Measurements from ENCODE around the gene EPS8L2.
"Not testable (repeated sequence)": the region's sequence is repeated elsewhere in the genome, so short reads cannot be mapped to it uniquely, and the experiment has no call there.

EPS8L2 gene

DNA sequence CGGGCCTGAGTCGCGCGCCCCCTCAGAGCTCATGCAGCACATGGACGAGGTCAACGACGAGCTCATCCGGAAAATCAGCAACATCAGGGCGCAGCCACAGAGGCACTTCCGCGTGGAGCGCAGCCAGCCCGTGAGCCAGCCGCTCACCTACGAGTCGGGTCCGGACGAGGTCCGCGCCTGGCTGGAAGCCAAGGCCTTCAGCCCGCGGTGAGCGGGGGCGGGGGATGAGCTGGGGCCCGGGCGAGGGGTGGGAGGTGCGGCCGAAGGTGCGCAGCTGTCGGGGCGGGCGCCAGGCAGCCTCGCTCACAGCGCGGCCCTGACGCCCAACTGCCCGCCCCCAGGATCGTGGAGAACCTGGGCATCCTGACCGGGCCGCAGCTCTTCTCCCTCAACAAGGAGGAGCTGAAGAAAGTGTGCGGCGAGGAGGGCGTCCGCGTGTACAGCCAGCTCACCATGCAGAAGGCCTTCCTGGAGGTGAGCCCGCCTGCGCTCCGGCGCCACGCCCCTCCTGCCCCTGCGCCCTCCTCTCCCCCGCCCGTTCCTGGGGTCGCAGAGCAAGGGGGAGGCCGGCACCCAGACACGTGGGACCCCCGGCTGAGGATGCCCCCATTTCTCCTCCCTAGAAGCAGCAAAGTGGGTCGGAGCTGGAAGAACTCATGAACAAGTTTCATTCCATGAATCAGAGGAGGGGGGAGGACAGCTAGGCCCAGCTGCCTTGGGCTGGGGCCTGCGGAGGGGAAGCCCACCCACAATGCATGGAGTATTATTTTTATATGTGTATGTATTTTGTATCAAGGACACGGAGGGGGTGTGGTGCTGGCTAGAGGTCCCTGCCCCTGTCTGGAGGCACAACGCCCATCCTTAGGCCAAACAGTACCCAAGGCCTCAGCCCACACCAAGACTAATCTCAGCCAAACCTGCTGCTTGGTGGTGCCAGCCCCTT is 20.5 kb downstream of the EPS8L2 start:
- DNase-seq, result peak; percentile 24

DNA sequence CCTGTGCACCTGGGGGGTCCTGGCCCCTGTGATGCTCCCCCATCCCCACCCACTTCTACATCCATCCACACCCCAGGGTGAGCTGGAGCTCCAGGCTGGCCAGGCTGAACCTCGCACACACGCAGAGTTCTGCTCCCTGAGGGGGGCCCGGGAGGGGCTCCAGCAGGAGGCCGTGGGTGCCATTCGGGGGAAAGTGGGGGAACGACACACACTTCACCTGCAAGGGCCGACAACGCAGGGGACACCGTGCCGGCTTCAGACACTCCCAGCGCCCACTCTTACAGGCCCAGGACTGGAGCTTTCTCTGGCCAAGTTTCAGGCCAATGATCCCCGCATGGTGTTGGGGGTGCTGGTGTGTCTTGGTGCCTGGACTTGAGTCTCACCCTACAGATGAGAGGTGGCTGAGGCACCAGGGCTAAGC is 21.3 kb downstream of the EPS8L2 start:
- DNase-seq, result no peak

DNA sequence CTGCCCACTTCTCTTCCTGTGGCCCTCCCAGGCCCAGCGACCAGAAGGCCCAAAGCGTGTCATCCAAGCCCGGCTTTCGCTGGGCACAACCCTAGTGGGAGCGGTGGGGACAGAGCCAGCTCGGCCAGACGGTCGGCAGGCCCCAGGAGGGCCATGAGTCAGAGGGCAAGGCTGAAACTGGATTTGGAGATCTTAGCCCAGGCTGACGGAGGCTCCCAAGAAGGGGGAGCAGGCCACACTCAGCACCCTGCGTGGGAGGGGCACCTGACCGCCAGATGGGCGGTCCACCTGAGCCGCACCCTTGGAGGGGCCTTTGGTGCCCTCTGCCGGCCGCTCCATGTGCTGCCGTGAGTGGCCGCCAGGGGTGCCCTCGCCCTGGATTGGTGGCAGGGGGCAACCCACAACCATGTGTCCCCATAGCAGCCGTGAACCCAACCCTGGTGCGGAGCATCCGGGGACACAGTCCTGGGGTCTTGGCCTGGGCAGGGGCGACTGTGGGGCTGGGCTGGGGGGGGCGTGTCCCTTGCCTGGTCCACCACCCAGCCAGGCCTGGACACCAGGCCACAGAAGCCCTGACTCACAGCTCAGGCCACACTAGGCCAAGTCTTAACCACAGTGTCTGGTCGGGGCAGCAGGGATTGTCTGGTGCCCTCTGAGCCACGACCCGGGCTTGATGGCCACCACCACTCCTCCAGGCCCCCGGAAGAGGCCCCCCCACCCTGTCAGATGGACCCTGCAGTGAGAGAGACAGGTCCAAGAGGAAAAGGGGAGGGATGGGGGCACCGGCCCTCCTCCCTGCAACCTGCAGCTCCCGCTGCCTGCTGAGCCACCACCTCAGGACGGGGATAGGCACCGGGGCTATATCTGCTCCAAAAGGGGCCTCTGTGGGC is 22.1 kb downstream of the EPS8L2 start:
- peak; percentile 1 for DNase-seq

DNA sequence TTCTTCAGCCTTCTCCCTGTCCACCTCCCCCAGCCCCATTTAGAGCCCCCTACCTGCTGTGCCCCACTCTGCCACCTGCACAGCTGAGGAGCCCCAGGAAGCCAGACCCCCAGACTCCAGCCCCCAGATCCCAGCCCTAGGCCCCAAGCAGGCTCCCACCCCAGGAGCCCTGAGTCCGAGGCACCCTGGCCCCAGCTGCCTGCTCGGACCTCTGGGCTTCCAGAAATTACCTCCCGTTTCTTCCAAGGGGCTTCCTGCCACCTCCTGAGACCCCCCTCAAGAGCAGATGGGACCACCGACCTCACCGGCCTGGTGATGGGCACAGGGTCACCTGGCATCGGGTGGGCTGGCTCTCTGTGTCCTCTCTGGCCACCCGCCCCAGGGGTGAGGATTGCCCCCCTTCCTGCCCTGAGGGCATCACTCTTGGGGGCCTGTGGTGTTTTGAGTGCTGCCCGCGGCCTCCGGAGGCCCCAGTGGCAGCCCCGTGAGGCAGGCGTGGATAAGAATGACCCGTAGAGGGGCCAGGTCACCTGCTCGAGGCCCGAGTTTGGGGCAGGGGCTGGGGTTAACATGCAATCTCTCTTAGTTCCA is 23.0 kb downstream of the EPS8L2 start:
- DNase-seq, result no peak

DNA sequence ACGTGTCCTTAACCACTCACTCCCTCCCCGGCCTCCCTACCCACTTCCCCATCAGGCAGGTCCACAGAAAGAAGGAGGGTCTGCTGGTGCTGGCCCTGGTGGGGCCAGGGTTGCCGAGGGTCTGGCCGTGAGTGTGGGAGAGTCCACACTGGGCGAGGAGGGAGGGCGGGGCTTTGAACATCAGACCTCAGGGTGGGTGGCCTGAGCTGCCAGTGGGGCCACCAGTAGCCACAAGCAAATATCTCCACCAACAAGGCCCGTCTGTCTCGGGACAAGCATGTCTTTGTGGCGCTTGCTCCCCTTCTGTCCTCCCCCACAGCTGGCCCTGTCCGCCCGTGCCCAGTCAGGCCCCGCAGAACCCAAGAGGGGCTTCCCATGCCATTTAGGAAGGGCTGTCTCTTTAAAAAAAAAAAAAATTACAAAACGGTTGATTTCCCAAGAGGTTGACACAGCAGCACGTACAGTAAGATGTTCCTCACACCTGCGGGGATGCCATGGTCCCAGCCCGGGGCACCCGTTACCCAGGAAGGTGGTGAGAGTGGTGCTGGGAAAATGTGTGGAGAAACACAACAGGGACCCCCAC is 23.6 kb downstream of the EPS8L2 start:
- no peak for DNase-seq

GRCh38 chr11:733072-733471 is 27.0 kb downstream of the EPS8L2 start:
- no peak for DNase-seq

DNA sequence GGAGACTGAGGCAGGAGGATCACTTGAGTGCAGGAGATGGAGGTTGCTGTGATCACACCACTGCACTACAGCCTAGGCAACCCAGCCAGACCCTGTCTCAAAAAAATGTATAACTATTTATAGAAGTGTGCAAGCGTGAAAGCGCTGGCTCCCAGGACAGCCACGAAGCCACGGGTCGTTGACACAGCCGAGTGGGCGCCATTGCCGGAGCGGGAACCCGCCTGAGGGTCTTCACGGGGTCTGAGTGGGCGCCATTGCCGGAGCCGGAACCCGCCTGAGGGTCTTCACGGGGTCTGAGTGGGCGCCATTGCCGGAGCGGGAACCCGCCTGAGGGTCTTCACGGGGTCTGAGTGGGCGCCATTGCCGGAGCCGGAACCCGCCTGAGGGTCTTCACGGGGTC is 28.5 kb downstream of the EPS8L2 start:
- DNase-seq, result not testable (repeated sequence)

- no peak for DNase-seq
Measured at GRCh38 chr11:737366-737765, 31.3 kb downstream of the EPS8L2 start.

DNA sequence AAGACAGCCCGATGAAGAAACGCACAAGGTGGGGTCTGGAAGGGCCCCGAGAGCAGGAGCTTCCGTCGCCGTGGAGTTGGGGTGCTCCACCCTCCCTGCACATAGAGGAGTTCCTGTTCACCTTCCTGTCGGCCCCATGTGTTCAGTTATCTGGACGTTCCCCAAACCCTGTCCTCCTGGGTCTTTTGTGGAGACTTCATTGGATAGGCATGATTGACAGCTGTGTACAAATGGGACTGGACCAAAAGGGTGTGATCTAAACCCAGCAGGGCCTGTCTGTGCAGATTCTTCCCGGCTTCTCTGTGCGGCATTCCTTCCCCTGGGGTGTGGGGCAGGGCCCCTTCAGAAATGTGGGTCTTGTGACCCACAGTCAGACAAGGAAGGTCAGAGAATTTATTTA is 31.9 kb downstream of the EPS8L2 start:
- DNase-seq, result not testable (repeated sequence)

GRCh38 chr11:742156-742546 is 36.1 kb downstream of the EPS8L2 start:
- no peak for DNase-seq

DNA sequence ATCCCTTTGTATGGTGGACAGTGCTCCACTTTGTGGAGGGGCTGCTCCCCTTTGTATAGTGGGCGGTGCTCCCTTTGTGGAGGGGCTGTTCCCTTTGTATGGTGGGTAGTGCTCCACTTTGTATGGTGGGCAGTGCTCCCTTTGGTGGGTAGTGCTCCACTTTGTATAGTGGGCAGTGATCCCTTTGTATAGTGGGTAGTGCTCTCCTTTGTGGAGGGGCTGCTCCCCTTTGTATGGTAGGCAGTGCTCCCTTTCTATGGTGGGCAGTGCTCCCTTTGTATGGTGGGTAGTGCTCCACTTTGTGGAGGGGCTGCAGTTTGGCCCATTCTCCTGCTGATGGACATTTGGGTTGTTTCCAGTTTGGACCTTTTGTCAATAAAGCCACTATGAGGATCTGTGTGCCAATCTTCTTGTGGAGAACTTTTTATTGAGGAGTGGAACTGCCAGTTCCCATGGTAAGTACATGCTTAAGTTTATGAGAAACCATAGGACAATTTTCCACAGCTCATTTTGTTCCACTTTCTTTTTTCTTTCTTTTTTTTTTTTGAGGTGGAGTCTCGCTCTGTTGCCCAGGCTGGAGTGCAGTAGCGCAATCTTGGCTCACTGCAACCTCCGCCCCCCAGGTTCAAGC is 36.7 kb downstream of the EPS8L2 start:
- DNase-seq, result no peak

DNA sequence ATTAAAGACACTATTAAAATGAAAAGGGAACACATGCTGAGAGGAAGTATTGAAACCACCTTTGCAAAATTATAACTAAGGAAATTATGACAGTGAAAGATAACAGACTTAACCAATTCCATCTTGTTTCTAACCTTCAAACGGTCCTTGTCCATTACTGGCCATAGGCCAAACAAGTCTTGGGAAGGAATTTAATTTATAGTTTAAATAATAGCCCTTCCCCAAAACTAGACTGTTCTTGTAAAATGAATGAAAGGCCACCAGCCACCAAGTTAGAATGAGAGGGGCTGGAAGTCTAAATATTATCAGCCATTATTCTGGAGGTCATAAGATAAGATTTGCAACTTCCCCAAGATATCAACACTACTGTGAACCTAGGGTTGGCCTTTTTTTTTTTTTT is 39.4 kb downstream of the EPS8L2 start:
- DNase-seq, result no peak

DNA sequence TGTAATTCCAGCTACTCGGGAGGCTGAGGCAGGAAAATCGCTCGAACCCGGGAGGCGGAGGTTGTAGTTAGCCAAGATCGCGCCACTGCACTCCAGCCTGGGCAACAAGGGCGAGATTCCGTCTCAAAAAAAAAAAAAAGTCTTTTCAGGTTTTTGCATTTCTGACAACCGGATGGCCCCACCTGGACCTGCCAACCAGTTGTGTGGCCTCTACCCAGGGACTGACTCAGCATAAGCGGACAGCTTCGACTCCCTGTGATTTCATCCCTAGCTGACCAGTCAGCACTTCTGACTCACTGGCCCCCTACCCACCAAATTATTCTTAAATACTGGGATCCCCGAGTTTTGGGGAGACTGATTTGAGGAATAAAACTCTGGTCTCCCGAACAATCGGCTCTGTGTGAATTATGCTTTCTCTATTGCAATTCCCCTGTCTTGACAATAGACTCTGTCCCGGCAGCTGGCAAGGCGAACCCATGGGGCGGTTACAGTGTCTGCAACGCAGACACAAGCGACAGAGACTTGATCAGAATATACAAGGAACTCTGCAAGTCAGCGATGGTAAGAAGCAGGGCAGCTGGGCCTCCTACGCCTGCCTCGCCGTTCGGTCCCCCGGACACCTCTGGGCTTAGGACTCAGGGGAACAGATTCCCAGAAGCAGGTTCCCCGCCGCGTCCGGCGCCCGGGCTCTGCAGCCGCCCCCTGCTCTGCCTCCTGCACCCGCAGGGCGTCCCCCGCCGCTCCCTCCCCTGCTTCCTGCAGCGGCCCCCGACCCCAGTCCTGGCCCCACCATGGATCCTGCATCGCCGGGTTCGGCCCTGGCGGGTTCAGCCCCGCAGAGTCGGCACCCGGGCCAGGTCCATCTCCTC is 40.5 kb downstream of the EPS8L2 start:
- peak; percentile 1 for DNase-seq

- peak; percentile 50 for DNase-seq
Measured at GRCh38 chr11:747158-748006, 41.4 kb downstream of the EPS8L2 start, which contains the start of gene TALDO1. TALDO1 (plus strand) TSS chr11:747464; CDS start chr11:747482, 18 bp downstream.

- DNase-seq, result no peak
Measured at GRCh38 chr11:748007-748359, 42.0 kb downstream of the EPS8L2 start.

- no peak for DNase-seq
Measured at GRCh38 chr11:749731-750130, 43.7 kb downstream of the EPS8L2 start.

DNA sequence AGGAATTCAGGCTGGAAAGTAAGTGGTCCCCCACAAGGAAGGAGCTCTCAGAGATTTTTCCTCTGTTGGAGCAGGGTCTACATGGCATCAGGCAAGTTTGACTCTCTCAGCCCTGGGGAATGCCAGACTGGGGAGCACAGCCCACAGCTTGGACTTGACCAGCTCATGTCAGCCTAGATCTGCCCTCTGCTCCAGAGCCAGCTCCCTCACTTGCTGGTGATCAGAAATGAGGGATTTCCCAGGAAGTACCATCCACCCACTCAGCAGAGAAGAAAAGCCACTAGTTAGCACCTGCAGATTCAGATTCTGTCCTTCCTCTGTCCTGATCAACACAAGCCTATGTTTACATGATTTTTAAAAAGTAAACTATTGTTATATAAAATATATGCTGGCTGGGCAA is 54.2 kb downstream of the EPS8L2 start:
- no peak for DNase-seq

DNA sequence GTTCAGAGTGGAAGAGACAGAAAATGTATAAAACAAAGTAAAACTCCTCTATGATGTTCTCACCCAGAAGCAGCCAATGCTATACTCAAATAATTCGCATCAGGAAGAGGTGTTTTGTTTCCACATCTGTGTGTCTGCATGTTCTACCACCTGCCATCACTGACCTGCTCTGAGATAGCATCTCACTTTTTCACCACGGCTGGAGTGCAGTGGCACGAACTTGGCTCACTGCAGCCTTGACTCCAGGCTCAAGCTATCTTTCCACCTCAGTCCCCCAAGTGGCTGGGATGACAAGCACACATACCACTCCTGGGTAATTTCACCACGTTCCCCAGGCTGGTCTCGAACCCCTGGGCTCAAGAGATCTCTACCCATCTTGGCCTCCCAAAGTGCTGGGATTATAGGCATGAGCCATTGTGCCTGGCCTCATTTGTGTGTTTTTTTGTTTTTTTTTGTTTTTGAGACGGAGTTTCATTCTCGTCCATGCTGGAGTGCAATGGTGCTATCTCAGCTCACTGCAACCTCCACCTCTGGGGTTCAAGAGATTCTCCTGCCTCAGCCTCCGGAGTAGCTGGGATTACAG is 55.6 kb downstream of the EPS8L2 start:
- DNase-seq, result no peak

GRCh38 chr11:762421-763072 is 56.5 kb downstream of the EPS8L2 start:
- DNase-seq, result no peak

GRCh38 chr11:763073-763463 is 57.0 kb downstream of the EPS8L2 start:
- DNase-seq, result no peak
